ENCODE results near the gene NEDD8.

The NEDD8 gene

DNA sequence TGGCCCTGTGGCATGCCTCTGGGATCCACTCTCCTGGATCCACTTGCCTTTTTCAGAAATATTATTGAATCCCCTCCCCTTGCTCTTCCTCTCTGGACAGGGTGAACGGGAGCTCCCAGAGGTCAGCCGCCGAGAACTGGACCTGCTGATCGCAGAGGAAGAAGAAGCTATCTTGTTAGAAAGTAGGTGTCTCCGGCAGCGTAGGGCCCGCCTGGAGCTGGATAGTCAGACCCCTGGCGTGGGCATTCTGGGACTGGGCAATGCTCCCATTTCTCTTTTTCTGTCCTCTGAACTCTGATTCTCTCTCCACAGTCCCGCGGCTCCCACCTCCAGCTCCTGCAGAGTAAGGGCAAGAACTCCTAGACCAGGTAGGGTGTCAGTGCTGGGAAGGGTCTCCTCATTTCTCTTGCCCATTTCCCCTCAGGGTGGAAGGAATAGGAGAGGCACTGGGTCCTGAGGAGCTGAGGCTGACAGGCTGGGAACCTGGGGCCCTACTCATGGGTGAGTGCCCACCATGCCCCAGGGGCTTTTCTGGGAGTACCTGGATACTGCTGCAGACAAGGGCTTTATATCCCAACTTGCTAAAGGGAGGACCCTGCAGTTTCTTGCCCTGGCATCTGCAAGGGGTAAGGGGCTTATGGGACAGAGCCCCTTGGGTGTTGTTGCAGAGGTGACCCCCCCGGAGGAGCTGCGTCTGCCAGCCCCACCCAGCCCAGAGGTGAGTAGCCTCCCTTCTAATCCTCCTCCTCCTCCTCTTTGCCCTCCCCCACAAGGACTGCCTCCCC, 54.9 kb downstream of the NEDD8 start:
- no peak for DNase-seq

- DNase-seq: no peak
Observed at GRCh38 chr14:24176599-24176998, 55.6 kb downstream of the NEDD8 start.

GRCh38 chr14:24172871-24173281, 59.3 kb downstream of the NEDD8 start:
- DNase-seq: no peak

DNA sequence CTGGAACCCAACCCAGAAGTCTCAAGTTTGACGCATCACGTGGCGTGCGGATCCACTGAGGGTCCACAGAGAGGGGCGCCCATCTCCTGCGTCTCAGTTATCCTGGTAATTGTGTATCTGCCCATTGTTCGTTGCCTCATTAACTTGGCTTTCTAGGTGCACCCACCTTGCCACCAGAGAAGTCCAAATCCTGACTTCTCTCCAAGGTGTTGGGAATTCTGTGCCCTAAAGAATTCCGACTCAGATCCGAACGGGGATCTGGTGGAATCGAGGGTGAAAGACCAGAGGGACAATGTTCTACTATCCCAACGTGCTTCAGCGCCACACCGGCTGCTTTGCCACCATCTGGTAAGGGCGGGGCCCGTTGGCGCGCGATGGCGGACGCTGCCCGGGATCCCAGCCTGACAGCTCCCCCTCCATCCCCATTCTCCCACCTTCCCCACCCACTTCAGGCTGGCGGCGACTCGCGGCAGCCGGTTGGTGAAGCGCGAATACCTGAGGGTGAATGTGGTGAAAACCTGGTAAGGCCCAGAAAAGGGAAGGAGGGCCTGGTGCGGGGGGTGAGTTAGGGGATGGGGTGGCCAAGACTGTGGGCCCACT, 59.8 kb downstream of the NEDD8 start:
- no peak for DNase-seq

DNA sequence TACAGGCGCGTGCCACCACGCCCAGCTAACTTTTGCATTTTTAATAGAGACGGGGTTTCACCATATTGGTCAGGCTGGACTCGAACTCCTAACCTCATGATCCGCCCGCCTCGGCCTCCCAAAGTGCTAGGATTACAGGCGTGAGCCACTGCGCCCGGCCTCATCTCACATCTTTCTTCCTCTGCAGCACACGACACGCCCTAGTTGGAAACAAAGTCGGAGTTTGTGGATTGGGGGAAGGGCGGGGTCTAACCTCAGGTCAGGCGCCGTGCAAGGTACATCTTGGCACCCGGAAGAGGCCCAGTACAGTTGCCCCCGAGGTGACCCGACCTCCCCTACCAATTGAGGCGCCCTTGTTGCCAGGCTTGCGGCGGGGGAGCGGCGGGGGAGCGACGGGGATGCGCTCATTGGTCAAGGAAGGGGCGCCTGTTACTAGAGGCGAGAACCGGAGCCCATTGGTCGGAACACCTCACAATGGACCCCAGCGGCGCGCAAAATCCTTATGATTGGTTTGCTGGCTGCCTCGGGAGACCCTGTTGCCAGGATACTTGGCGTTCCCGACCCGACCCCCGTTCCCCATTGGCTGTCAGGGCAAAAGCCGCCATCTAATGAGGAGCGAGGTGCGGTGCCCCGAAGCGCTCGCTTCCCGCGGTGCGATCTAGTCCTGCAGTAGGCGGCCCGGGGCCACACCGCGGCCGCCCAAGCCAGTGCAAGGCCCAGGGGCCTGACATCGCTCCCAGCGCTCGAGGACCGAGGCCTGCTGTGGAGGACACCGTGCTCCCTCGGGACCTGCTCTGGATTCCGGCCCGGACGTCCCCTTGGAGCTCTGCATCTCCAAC, 60.5 kb downstream of the NEDD8 start, which contains the start of gene REC8:
TSS of gene REC8 (plus strand) at position 659 of the 839 bp plus-strand sequence. CDS start 473 bp downstream, outside the sequence.
- no peak for DNase-seq

DNA sequence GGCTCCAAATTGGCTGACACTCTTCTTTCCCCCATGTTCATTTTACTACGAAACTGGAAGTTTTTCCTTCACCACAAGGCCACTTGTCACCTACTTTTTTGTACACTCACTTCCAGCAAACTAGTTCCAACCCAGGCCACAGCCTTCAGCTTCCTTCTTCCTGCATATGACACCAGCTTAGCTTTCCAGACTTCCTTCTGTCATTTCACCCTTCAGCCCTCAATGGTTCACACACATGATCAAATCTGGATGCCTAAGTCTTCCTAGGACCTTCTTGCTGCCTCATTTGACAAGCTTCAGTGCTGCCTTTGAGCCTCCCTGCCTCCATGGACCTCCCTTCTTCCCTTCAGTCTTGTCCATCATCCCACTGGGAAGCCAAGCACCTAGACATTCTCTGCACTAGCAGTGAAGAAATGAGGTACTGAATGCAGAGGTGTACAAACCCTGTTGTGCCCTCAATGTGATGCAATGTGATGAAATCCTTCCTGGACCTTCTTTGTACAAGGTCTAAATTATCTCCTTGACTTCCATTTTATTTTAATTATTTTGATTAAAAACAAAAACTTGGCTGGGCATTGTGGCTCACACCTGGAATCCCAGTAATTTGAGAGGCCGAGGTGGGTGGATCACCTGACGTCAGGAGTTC, 64.6 kb downstream of the NEDD8 start:
- no peak for DNase-seq
